Thyroid gland (tissue), 4 donors: Measurements from ENCODE around the gene RILPL2. TPM values are rescaled to one million over a fixed set of nuclear protein-coding genes. Genes with fewer than 3 reads are reported as not detected.
A peak's percentile ranks its signal among the peaks of the same experiment; 100 is the strongest.
"Not testable (repeated sequence)": the region's sequence is repeated elsewhere in the genome, so short reads cannot be mapped to it uniquely, and the experiment has no call there.

ENCODE experiments used
- DNase-seq, 2 donors: peaks; one replicate each; pipeline ENCODE4 v3.0.0-alpha.2; 2019
- H3K27ac ChIP-seq, 3 donors: fragments of 200-600 bp; sonication (generic); 1 replicate in 2 of 3; 2 replicates in 1 of 3; pipeline ENCODE4 v1.5.1; 2016 to 2019; ENCODE audit warnings: mild to moderate bottlenecking in 1 of 3, moderate library complexity in 1 of 3
- H3K27me3 ChIP-seq: fragments of 200-600 bp; sonication (generic); one replicate; pipeline ENCODE4 v1.5.1; 2019
- H3K36me3 ChIP-seq, 2 donors: fragments of 200-600 bp; sonication (generic); one replicate each; pipeline ENCODE4 v1.5.1; 2016 to 2019
- H3K4me1 ChIP-seq, 2 donors: fragments of 200-600 bp; sonication (generic); one replicate each; pipeline ENCODE4 v1.5.1; 2017 to 2019
- H3K4me3 ChIP-seq, 3 donors: fragments of 200-600 bp; sonication (generic); replicated peaks in 1 of 3; 1 replicate in 2 of 3; 2 replicates in 1 of 3; pipeline ENCODE4 v1.5.1; 2016; ENCODE audit warnings: mild to moderate bottlenecking in 1 of 3
- H3K9me3 ChIP-seq: fragments of 200-600 bp; sonication (generic); one replicate; pipeline ENCODE4 v1.5.1; 2017
- POLR2A ChIP-seq, 2 donors: fragments of 450-650 bp; IDR thresholded peaks; one replicate each; pipeline ENCODE4 v1.6.1; 2017; ENCODE audit warnings: antibody characterized with exemption in 2 of 2, mild to moderate bottlenecking in 2 of 2, moderate library complexity in 1 of 2
- WGBS, 2 donors: methylation state at CpG; one replicate each; pipeline ENCODE4 v1.1.5; 2017; 5-methylcytosine and 5-hydroxymethylcytosine counted together
- intact Hi-C: fragments of 100-400 bp; cut with DNase I; formaldehyde crosslinking; loops from one replicate; pipeline ENCODE4 v1.15.1; 2023
- total RNA-seq, 4 donors: library from RNA; depleted of rRNA; stranded (reverse); fragments of >200 nt; gene quantifications; one replicate each; pipeline ENCODE4 v1.2.3, GENCODE V29; 2016
- TF ChIP-seq, protein P1 (sequence below), 6 experiments: fragments of 200-600 bp in 3 of 6; fragments of 450-650 bp in 3 of 6; sonication (generic) in 3 of 6; IDR thresholded peaks; one replicate each; pipeline ENCODE4 v1.5.1; 2016 to 2019; ENCODE audit warnings: antibody characterized with exemption in 6 of 6, mild to moderate bottlenecking in 2 of 6, inconsistent platforms in 1 of 6, moderate library complexity in 1 of 6

Gene RILPL2
- total RNA-seq, 4 donors from 2014 or later: 10.7 to 15.2 (median 12.7) TPM

DNA sequence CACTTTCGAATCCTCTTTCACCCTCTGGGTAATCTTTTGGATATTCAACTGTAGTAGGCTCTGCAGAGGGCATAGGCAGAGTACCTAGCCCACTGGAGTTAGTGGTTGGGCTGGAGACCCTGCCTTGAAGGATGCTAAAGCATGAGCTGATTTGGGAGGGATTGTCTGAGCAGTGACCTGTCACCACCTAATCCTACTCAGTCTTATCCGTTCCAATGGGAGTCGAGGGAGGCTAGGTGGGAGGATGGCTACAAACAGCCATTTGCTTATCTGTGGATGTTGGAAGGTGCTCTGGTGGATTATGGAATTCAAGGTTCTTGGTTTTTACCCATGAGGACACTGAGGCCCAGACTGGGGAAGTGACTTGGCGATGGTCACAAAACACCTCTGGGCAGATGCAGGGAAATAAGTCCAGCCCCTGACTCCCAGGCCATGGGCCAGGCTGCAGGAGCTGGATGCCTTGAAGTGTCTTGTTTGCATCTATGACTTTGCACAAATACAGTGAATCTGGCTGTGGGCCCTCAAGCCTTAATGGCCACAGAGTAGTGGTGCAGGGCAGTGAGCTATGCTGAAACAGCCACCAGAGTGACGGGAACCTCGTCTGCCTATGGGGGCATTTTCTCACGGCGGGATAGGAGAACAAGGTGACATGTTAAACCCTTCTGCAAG, 48.8 kb downstream of the RILPL2 start:
- Histone ChIP-seq H3K27ac (peak overlapping the region; percentile 78 to 86 (median 81)), H3K27me3 (no peaks in the 10 kb centered on the region), H3K4me3 (no peak overlapping the region), H3K9me3 (no peaks in the 10 kb centered on the region), H3K4me1 (peaks cover 42 to 46% of the 10 kb centered on the region in 2 donors), H3K36me3 (peaks cover 4 to 8% of the 10 kb centered on the region in 2 donors)
- no peak for DNase-seq
- TF ChIP-seq, protein P1, sequence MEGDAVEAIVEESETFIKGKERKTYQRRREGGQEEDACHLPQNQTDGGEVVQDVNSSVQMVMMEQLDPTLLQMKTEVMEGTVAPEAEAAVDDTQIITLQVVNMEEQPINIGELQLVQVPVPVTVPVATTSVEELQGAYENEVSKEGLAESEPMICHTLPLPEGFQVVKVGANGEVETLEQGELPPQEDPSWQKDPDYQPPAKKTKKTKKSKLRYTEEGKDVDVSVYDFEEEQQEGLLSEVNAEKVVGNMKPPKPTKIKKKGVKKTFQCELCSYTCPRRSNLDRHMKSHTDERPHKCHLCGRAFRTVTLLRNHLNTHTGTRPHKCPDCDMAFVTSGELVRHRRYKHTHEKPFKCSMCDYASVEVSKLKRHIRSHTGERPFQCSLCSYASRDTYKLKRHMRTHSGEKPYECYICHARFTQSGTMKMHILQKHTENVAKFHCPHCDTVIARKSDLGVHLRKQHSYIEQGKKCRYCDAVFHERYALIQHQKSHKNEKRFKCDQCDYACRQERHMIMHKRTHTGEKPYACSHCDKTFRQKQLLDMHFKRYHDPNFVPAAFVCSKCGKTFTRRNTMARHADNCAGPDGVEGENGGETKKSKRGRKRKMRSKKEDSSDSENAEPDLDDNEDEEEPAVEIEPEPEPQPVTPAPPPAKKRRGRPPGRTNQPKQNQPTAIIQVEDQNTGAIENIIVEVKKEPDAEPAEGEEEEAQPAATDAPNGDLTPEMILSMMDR (IDR thresholded peaks at IDR 0.05): no peak
- no peak for TF ChIP-seq POLR2A (IDR thresholded peaks at IDR 0.05)
- intact Hi-C loops: loop anchor here (5.0 to 10.0 kb wide), 2 partner anchors 47 to 195 kb away; partner anchors contain the start of genes RILPL2 and TMED2
- WGBS, 2 donors: 56 to 81% methylated on average over 4 to 8 of the region's 8 CpGs

DNA sequence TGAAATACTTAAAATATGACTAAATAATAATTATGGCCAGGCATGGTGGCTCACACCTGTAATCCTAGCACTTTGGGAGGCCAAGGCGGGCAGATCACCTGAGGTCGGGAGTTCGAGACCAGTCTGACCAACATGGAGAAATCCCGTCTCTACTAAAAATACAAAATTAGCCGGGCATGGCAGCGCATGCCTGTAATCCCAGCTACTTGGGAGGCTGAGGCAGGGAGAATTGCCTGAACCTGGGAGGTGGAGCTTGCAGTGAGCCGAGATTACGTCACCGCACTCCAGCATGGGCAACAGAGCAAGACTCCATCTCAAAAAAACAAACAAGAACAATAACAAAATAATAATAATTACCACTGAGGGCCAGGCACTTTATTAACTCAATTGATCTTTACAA, 50.9 kb downstream of the RILPL2 start:
- H3K4me3 ChIP-seq, H3K9me3 ChIP-seq, H3K27me3 ChIP-seq, H3K36me3 ChIP-seq, DNase-seq, H3K27ac ChIP-seq: not testable (repeated sequence)
- H3K4me1 ChIP-seq: peaks cover 24 to 30% of the 10 kb centered on the region in 2 donors
- intact Hi-C loops: loop anchor here (5.0 to 10.0 kb wide), 2 partner anchors 49 to 197 kb away; partner anchors contain the start of genes RILPL2 and TMED2
- 88 to 89% methylated on average over 9 of the region's 9 CpGs for WGBS, 2 donors

- Histone ChIP-seq H3K4me3 (peak overlapping the region in 1 of 3 donors; percentile 78), H3K4me1 (peaks cover 18 to 25% of the 10 kb centered on the region in 2 donors), H3K27ac (peak overlapping the region in 2 of 3 donors; percentile 24 to 71), H3K27me3 (no peaks in the 10 kb centered on the region), H3K9me3 (no peaks in the 10 kb centered on the region), H3K36me3 (no peaks in the 10 kb centered on the region)
- DNase-seq: no peak
- 5 to 11% methylated on average over 1 of the region's 1 CpG for WGBS, 2 donors
- intact Hi-C loops: loop anchor here (5.0 to 10.0 kb wide), 2 partner anchors 50 to 197 kb away; partner anchors contain the start of genes RILPL2 and TMED2
- TF ChIP-seq, protein P1 (IDR thresholded peaks at IDR 0.05): no peak
- no peak for TF ChIP-seq POLR2A (IDR thresholded peaks at IDR 0.05)
These were observed 51.5 kb downstream of the RILPL2 start for GRCh38 chr12:123384994-123385376.

DNA sequence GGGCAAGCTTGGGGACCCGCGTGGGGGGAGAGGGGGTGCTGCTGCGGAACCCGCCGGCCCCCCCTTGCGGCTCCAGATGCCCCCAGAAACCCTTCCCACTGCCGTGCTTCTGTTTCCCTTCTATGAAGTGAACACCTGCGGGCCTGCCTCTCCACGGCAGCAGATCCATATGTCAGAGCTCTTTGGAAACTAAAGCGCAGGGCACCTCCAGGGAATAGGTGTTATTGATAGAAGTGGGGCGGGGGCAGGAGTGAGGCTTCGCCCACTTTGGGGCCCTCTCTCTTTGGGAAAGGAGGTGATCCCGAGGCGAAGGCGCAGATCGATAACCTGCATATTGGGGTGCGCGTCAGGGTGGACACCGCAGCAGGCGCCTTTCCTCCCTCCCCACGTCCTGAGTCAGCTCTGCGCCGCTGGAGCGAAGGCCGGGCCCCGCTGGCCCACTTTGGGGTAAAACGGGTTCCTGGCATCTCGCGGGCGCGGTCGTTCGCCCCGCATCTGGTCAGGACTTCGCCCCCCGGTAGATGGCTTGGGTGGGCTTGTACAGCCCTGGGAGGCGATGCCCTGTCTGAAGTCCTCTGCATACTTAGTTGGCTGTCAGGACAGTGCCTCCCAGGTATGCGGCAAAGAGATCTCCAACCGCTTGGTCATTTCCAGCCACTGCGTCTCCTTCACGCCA, 52.0 kb downstream of the RILPL2 start:
- H3K36me3 ChIP-seq: no peaks in the 10 kb centered on the region
- intact Hi-C loops: loop anchor here (10.0 kb wide), 1 partner anchor 50 kb away; the partner anchor contains the start of gene RILPL2
- H3K4me3 ChIP-seq: peak overlapping the region; percentile 64 to 78 (median 69)
- TF ChIP-seq POLR2A (IDR thresholded peaks at IDR 0.05): no peak
- TF ChIP-seq, protein P1 (IDR thresholded peaks at IDR 0.05): no peak
- H3K27ac ChIP-seq: peak overlapping the region in 2 of 3 donors; percentile 24 to 71
- peak in 1 of 2 donors; percentile 23 for DNase-seq
- H3K9me3 ChIP-seq: no peaks in the 10 kb centered on the region
- no peaks in the 10 kb centered on the region for H3K27me3 ChIP-seq
- 2 to 3% methylated on average over 12 to 13 of the region's 41 CpGs for WGBS, 2 donors
- H3K4me1 ChIP-seq: peaks cover 16 to 24% of the 10 kb centered on the region in 2 donors

GRCh38 chr12:123382684-123383083, 53.8 kb downstream of the RILPL2 start:
- no peak overlapping the region for H3K4me3 ChIP-seq
- no peaks in the 10 kb centered on the region for H3K9me3 ChIP-seq
- WGBS, 2 donors: 89 to 91% methylated on average over 14 of the region's 14 CpGs
- peaks cover 9 to 17% of the 10 kb centered on the region in 2 donors for H3K4me1 ChIP-seq
- TF ChIP-seq, protein P1 (IDR thresholded peaks at IDR 0.05): no peak
- no peak for TF ChIP-seq POLR2A (IDR thresholded peaks at IDR 0.05)
- H3K36me3 ChIP-seq: no peaks in the 10 kb centered on the region
- intact Hi-C loops: loop anchor here (10.0 kb wide), 1 partner anchor 52 kb away; the partner anchor contains the start of gene RILPL2
- no peaks in the 10 kb centered on the region for H3K27me3 ChIP-seq
- no peak for DNase-seq
- H3K27ac ChIP-seq: no peak overlapping the region
